ENCODE data around the gene C16orf90.

DNA sequence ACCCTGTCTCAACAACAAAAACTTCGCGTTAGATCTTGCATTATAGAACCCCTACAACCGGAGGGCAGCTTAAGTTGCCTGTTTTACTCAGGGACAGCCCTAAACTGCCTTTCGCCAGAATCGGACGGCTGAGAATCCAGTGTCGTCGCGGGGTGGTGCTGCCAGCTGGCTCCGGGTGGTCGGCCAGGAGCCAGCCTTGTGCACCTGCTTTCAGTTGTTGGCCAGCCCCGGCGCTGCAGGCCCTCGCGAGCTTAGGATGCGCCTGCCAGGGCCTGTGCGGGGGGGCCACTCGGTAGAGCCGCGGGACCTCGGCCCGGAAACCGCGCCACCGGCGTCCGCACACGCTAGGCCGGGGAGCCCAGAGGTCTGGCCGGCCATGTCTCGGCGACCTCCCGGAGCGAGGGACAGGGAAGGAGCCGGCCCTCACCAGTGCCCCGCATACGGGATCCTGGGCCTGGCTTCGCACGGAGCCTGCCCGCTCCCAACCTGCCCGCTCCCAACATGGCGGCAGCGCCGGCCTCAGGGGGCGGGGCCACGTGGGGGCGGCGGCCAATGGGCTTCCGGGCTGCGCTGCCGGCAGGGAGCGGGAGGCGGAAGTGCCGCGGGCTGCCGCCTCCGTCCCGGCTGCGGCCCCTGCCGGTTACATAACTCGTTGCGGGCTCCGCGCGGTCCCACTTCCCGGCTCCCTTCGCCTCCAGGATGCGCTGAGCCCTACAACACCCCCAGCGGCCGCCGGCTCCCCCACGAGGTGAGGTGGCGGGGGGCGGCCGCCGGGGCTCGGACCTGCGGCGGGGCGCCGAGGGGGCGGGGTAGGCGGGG is 37.6 kb downstream of the C16orf90 start:
- TF ChIP-seq EP300 (IDR thresholded peaks at IDR 0.05; ENCODE audit: borderline replicate concordance in 1 of 2, low read depth in 1 of 2, low read length in 1 of 2): no peak
- TF ChIP-seq, protein P1, sequence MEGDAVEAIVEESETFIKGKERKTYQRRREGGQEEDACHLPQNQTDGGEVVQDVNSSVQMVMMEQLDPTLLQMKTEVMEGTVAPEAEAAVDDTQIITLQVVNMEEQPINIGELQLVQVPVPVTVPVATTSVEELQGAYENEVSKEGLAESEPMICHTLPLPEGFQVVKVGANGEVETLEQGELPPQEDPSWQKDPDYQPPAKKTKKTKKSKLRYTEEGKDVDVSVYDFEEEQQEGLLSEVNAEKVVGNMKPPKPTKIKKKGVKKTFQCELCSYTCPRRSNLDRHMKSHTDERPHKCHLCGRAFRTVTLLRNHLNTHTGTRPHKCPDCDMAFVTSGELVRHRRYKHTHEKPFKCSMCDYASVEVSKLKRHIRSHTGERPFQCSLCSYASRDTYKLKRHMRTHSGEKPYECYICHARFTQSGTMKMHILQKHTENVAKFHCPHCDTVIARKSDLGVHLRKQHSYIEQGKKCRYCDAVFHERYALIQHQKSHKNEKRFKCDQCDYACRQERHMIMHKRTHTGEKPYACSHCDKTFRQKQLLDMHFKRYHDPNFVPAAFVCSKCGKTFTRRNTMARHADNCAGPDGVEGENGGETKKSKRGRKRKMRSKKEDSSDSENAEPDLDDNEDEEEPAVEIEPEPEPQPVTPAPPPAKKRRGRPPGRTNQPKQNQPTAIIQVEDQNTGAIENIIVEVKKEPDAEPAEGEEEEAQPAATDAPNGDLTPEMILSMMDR (IDR thresholded peaks at IDR 0.05): peak; percentile 41
- no peak; the same call in 1 of the 2 replicates for TF ChIP-seq SMC3 (IDR thresholded peaks at IDR 0.05; ENCODE audit: low read depth, low read length)
- TF ChIP-seq, protein P2, sequence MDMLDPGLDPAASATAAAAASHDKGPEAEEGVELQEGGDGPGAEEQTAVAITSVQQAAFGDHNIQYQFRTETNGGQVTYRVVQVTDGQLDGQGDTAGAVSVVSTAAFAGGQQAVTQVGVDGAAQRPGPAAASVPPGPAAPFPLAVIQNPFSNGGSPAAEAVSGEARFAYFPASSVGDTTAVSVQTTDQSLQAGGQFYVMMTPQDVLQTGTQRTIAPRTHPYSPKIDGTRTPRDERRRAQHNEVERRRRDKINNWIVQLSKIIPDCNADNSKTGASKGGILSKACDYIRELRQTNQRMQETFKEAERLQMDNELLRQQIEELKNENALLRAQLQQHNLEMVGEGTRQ (IDR thresholded peaks at IDR 0.05; ENCODE audit: borderline replicate concordance, low read depth, low read length): peak; percentile 81
- TF ChIP-seq RFX5 (IDR thresholded peaks at IDR 0.05; ENCODE audit: low read length): no peak
- TF ChIP-seq, protein P3, sequence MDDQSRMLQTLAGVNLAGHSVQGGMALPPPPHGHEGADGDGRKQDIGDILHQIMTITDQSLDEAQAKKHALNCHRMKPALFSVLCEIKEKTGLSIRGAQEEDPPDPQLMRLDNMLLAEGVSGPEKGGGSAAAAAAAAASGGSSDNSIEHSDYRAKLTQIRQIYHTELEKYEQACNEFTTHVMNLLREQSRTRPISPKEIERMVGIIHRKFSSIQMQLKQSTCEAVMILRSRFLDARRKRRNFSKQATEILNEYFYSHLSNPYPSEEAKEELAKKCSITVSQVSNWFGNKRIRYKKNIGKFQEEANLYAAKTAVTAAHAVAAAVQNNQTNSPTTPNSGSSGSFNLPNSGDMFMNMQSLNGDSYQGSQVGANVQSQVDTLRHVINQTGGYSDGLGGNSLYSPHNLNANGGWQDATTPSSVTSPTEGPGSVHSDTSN (IDR thresholded peaks at IDR 0.05): peak; percentile 26; the same call in 1 of the 2 replicates
- peak; percentile 79 for TF ChIP-seq GABPA (IDR thresholded peaks at IDR 0.05; ENCODE audit: low read depth)

Measured in SK-N-SH (cell line).